A673 (cell line): ENCODE data around the gene PLCG2. TPM values are rescaled to one million over a fixed set of nuclear protein-coding genes. Genes with fewer than 3 reads are reported as not detected.

ENCODE experiments used
- BruUV-seq: library from RNA; stranded (reverse); fragments of 400-500 nt; replicated peaks from 2 replicates; lab custom pipeline; 2021; lab: Mats Ljungman, UMichigan
- CTCF ChIA-PET: fragments of 300-600 bp; sonication (Branson Sonifier 250); formaldehyde crosslinking; loops from one replicate; lab custom pipeline; 2022; ENCODE audit warnings: antibody characterized with exemption; lab: Charles Lee
- POLR2A ChIA-PET: fragments of 300-600 bp; sonication (Branson Sonifier 250); formaldehyde crosslinking; loops from one replicate; lab custom pipeline; 2022; ENCODE audit warnings: antibody characterized with exemption; ENCODE audit not compliant: low non-redundant PET; lab: Charles Lee
- DNase-seq: peaks from one replicate; pipeline ENCODE4 v3.0.0-alpha.2; 2015; ENCODE audit warnings: low spot score
- H3K27ac ChIP-seq: fragments of 200-600 bp; sonication (generic); 2 replicates; pipeline ENCODE4 v1.5.1; 2016; ENCODE audit warnings: mixed run types, low read depth, mild to moderate bottlenecking, mixed read lengths, antibody characterized with exemption, low read length; ENCODE audit not compliant: poor library complexity, severe bottlenecking
- H3K27me3 ChIP-seq: fragments of 200-600 bp; sonication (generic); replicated peaks from 2 replicates; pipeline ENCODE4 v1.6.1; 2017; ENCODE audit warnings: mixed run types, low read depth, mild to moderate bottlenecking, mixed read lengths, antibody characterized with exemption, low read length; ENCODE audit not compliant: insufficient read depth, poor library complexity
- H3K36me3 ChIP-seq: fragments of 200-600 bp; sonication (generic); 2 replicates; pipeline ENCODE4 v1.6.1; 2016; ENCODE audit warnings: mixed run types, mild to moderate bottlenecking, mixed read lengths, antibody characterized with exemption, low read length; ENCODE audit not compliant: insufficient read depth, poor library complexity, severe bottlenecking
- H3K4me1 ChIP-seq: fragments of 200-600 bp; sonication (generic); 2 replicates; pipeline ENCODE4 v1.6.1; 2017; ENCODE audit warnings: mixed run types, mild to moderate bottlenecking, mixed read lengths, antibody characterized with exemption, low read length; ENCODE audit not compliant: insufficient read depth, poor library complexity, severe bottlenecking
- H3K4me3 ChIP-seq: fragments of 200-600 bp; sonication (generic); 2 replicates; pipeline ENCODE4 v1.5.1; 2016; ENCODE audit warnings: low read depth, mixed run types, mild to moderate bottlenecking, mixed read lengths, low read length; ENCODE audit not compliant: poor library complexity, severe bottlenecking
- H3K9me3 ChIP-seq: fragments of 200-600 bp; sonication (generic); 2 replicates; pipeline ENCODE4 v1.6.1; 2016; ENCODE audit warnings: mixed run types, low read depth, mild to moderate bottlenecking, mixed read lengths, antibody characterized with exemption, low read length; ENCODE audit not compliant: poor library complexity, severe bottlenecking
- CTCF ChIP-seq: fragments of 300-800, 200-600 bp; sonication (generic); conservative IDR thresholded peaks from 2 replicates; pipeline ENCODE4 v1.5.1; 2017; ENCODE audit warnings: low read depth, mild to moderate bottlenecking, antibody characterized with exemption, low read length, moderate library complexity, mixed read lengths
- EZH2 ChIP-seq: fragments of 200-600 bp; sonication (generic); IDR thresholded peaks from 2 replicates; pipeline ENCODE4 v1.6.1; 2017; ENCODE audit warnings: borderline replicate concordance, low read depth, mild to moderate bottlenecking, mixed read lengths, antibody characterized with exemption, low read length; ENCODE audit not compliant: poor library complexity, severe bottlenecking
- intact Hi-C: fragments of 100-400 bp; cut with micrococcal nuclease; formaldehyde crosslinking; loops from one replicate; pipeline ENCODE4 v1.10.0; 2022; ENCODE audit not compliant: unreplicated experiment
- total RNA-seq: library from RNA; stranded (reverse); gene quantifications from 2 replicates; pipeline ENCODE4 v1.2.3, GENCODE V29; 2021

Gene PLCG2
- total RNA-seq, 1 experiment from 2014 or later = 9.6 TPM

GRCh38 chr16:81817296-81817695 lies 38.2 kb downstream of the PLCG2 start:
- no TSS peak for BruUV-seq
- Histone ChIP-seq H3K9me3 (no peaks in the 10 kb centered on the region), H3K36me3 (no peaks in the 10 kb centered on the region), H3K4me3 (no peak overlapping the region), H3K27me3 (no peaks in the 10 kb centered on the region), H3K27ac (no peak overlapping the region), H3K4me1 (no peaks in the 10 kb centered on the region)
- CTCF ChIA-PET = no interaction called here
- TF ChIP-seq CTCF = no peak
- TF ChIP-seq EZH2 = no peak
- intact Hi-C loops = no loop called here
- DNase-seq = no peak
- POLR2A ChIA-PET = no interaction called here

GRCh38 chr16:81817789-81818567 lies 38.9 kb downstream of the PLCG2 start:
- DNase-seq = no peak
- no peak overlapping the region for H3K27ac ChIP-seq
- intact Hi-C loops = no loop called here
- H3K36me3 ChIP-seq = no peaks in the 10 kb centered on the region
- H3K9me3 ChIP-seq = no peaks in the 10 kb centered on the region
- H3K4me3 ChIP-seq = no peak overlapping the region
- TF ChIP-seq EZH2 (no peak), CTCF (no peak)
- POLR2A ChIA-PET = no interaction called here
- no TSS peak for BruUV-seq
- CTCF ChIA-PET = no interaction called here
- H3K4me1 ChIP-seq = no peaks in the 10 kb centered on the region
- no peaks in the 10 kb centered on the region for H3K27me3 ChIP-seq

GRCh38 chr16:81818568-81818896 lies 39.4 kb downstream of the PLCG2 start:
- no peaks in the 10 kb centered on the region for H3K9me3 ChIP-seq
- CTCF ChIA-PET = no interaction called here
- TF ChIP-seq EZH2 = no peak
- TF ChIP-seq CTCF = no peak
- no peak overlapping the region for H3K4me3 ChIP-seq
- intact Hi-C loops = no loop called here
- H3K27me3 ChIP-seq = no peaks in the 10 kb centered on the region
- H3K36me3 ChIP-seq = no peaks in the 10 kb centered on the region
- POLR2A ChIA-PET = no interaction called here
- DNase-seq = no peak
- BruUV-seq = no TSS peak
- H3K27ac ChIP-seq = no peak overlapping the region
- H3K4me1 ChIP-seq = no peaks in the 10 kb centered on the region
